HepG2 (cell line): ENCODE measurements around the gene SLC15A1. TPM values are rescaled to one million over a fixed set of nuclear protein-coding genes. Genes with fewer than 3 reads are reported as not detected.

Source experiments
- BATF2 ChIP-seq: sonication (generic); formaldehyde crosslinking; IDR thresholded peaks from 2 replicates; pipeline ENCODE4 v1.8.0; 2022; ENCODE audit warnings: mild to moderate bottlenecking, missing genetic modification reagents, moderate library complexity
- ELF4 ChIP-seq: sonication (generic); formaldehyde crosslinking; IDR thresholded peaks from 2 replicates; pipeline ENCODE4 v1.5.0; 2020; ENCODE audit warnings: missing genetic modification reagents, mild to moderate bottlenecking, moderate library complexity, borderline replicate concordance
- GMEB1 ChIP-seq: sonication (generic); formaldehyde crosslinking; IDR thresholded peaks from 2 replicates; pipeline ENCODE4 v1.5.1; 2020; ENCODE audit warnings: missing genetic modification reagents, mild to moderate bottlenecking, borderline replicate concordance
- KMT2A ChIP-seq: sonication (generic); formaldehyde crosslinking; IDR thresholded peaks from 2 replicates; pipeline ENCODE4 v1.4.0; 2020; ENCODE audit warnings: missing genetic modification reagents
- PAWR ChIP-seq: sonication (generic); formaldehyde crosslinking; IDR thresholded peaks from 2 replicates; pipeline ENCODE4 v1.4.0; 2020; ENCODE audit warnings: missing genetic modification reagents, mild to moderate bottlenecking, borderline replicate concordance
- PLRG1 ChIP-seq: fragments of 450-650 bp; conservative IDR thresholded peaks from 2 replicates; pipeline ENCODE4 v1.6.1; 2016
- RARA ChIP-seq: IDR thresholded peaks from 2 replicates; pipeline ENCODE4 v1.6.1; 2016; ENCODE audit warnings: missing genetic modification reagents, missing compliant biosample characterization
- SMAD3 ChIP-seq: sonication (generic); formaldehyde crosslinking; IDR thresholded peaks from 2 replicates; pipeline ENCODE4 v1.4.0; 2020; ENCODE audit warnings: missing genetic modification reagents
- SNAPC4 ChIP-seq: sonication (generic); formaldehyde crosslinking; IDR thresholded peaks from 2 replicates; pipeline ENCODE4 v1.4.0; 2020; ENCODE audit warnings: mild to moderate bottlenecking, missing genetic modification reagents
- SUZ12 ChIP-seq: fragments of 150-350 bp; IDR thresholded peaks from 2 replicates; pipeline ENCODE4 v1.6.1; 2014; ENCODE audit warnings: low read depth, low read length
- WIZ ChIP-seq: sonication (generic); formaldehyde crosslinking; IDR thresholded peaks from 2 replicates; pipeline ENCODE4 v1.5.1; 2020; ENCODE audit warnings: mild to moderate bottlenecking, missing genetic modification reagents
- ZNF446 ChIP-seq: sonication (generic); formaldehyde crosslinking; IDR thresholded peaks from 2 replicates; pipeline ENCODE4 v1.5.0; 2020; ENCODE audit warnings: mild to moderate bottlenecking, missing genetic modification reagents
- ZNF841 ChIP-seq: sonication (generic); formaldehyde crosslinking; IDR thresholded peaks from 2 replicates; pipeline ENCODE4 v1.8.1; 2023; ENCODE audit warnings: missing genetic modification reagents, borderline replicate concordance
- polyA plus RNA-seq, 8 experiments: library from polyadenylated mRNA; depleted of rRNA in 3 of 8; stranded (reverse) in 7 of 8; unstranded in 1 of 8; fragments of >200 nt; fragmentation: Illumina TruSeq in 4 of 8; extraction: Trizol in 4 of 8; gene quantifications; 2 replicates each; pipeline versions ENCODE4 v1.2.1 to v1.2.3, GENCODE V29; 2011 to 2016; ENCODE audit warnings: low read depth in 4 of 8, missing spikeins in 1 of 8, mixed read lengths in 1 of 8; ENCODE audit not compliant: insufficient read depth in 1 of 8
- total RNA-seq, 5 experiments: library from RNA; depleted of rRNA; stranded (reverse); fragments of >200 nt; fragmentation: Illumina TruSeq; extraction: Trizol; gene quantifications; 2 replicates each; pipeline ENCODE4 v1.2.3, GENCODE V29; 2016; ENCODE audit warnings: low read depth in 1 of 5

Gene SLC15A1
- total and polyA plus RNA-seq, 2 of the 13 experiments (the other 11 are each of a cell fraction or from before 2014, with no cell fraction given): 0.17 to 0.20 TPM

- TF ChIP-seq ZNF841 (CRISPR knock-in tag): no peak
- TF ChIP-seq RARA (CRISPR knock-in tag): peak; percentile 28; the same call in 1 of the 2 replicates
- TF ChIP-seq ZNF446: no peak
- no peak for TF ChIP-seq GMEB1
- TF ChIP-seq SNAPC4 (CRISPR knock-in tag): no peak
- TF ChIP-seq BATF2 (CRISPR knock-in tag): no peak
- TF ChIP-seq ELF4 (CRISPR knock-in tag): no peak
- TF ChIP-seq WIZ (CRISPR knock-in tag): no peak
- no peak for TF ChIP-seq SUZ12
- no peak for TF ChIP-seq PAWR (CRISPR knock-in tag)
- no peak for TF ChIP-seq PLRG1
- no peak for TF ChIP-seq SMAD3 (CRISPR knock-in tag)
- no peak for TF ChIP-seq KMT2A (CRISPR knock-in tag)
These were observed 104.3 kb downstream of the SLC15A1 start (continued) for GRCh38 chr13:98648141-98648540.
